Measurements from ENCODE around the gene NMT2. TPM values are rescaled to one million over a fixed set of nuclear protein-coding genes. Genes with fewer than 3 reads are reported as not detected.

The NMT2 gene
- total RNA-seq (47.8 TPM), polyA plus RNA-seq (10 to 100 TPM; 37.1 to 50.3 (median 43.4) TPM)

- Histone ChIP-seq H3K9me3 (ENCODE audit: control insufficient read depth in 2 of 2, low read length in 2 of 2) (no peaks in the 10 kb centered on the region), H3K27ac (ENCODE audit: insufficient read depth, low read length, poor library complexity, severe bottlenecking) (peak within 1 kb of the TSS; percentile 78), H3K36me3 (ENCODE audit: control insufficient read depth, insufficient read depth, low read length) (no peaks in the 10 kb centered on the region), H3K4me1 (ENCODE audit: control insufficient read depth, insufficient read depth, low read length, poor library complexity, severe bottlenecking) (peaks cover 65% of the 10 kb centered on the region), H3K27me3 (ENCODE audit: control insufficient read depth, insufficient read depth, low read length) (no peaks in the 10 kb centered on the region), H3K4me3 (ENCODE audit: low read depth, low read length) (peak within 1 kb of the TSS; percentile 97)
- ATAC-seq (ENCODE audit: low read depth in 2 of 2) = peak; percentile 74 to 76
- DNase-seq = peak in 1 of 3 donors; percentile 84
- Mint-ChIP-seq H3K4me3 (peak within 1 kb of the TSS; percentile 96 to 97 (median 96)), H3K27me3 (peaks cover 4% of the 10 kb centered on the region), H3K4me1 (peaks cover 32 to 78% (median 53%) of the 10 kb centered on the region in 4 donors), H3K36me3 (peaks cover 4% of the 10 kb centered on the region), H3K9me3 (no peaks in the 10 kb centered on the region), H3K27ac (peak within 1 kb of the TSS; percentile 89 to 96 (median 92))
Measured at GRCh38 chr10:15168291-15168785, at the start of gene NMT2. Gene NMT2 (minus strand): TSS chr10:15168693. CDS start chr10:15168612, 81 bp downstream.

GRCh38 chr10:15216700-15217099 is 48.2 kb upstream of the NMT2 start:
- no peaks in the 10 kb centered on the region for H3K4me1 Mint-ChIP-seq
- no peak overlapping the region for H3K4me3 ChIP-seq (ENCODE audit: low read depth, low read length)
- no peaks in the 10 kb centered on the region for H3K9me3 Mint-ChIP-seq
- DNase-seq = no peak
- no peaks in the 10 kb centered on the region for H3K9me3 ChIP-seq (ENCODE audit: control insufficient read depth in 2 of 2, low read length in 2 of 2)
- H3K27me3 Mint-ChIP-seq = peaks cover 4% of the 10 kb centered on the region
- H3K4me3 Mint-ChIP-seq = no peak overlapping the region
- no peaks in the 10 kb centered on the region for H3K4me1 ChIP-seq (ENCODE audit: control insufficient read depth, insufficient read depth, low read length, poor library complexity, severe bottlenecking)
- no peaks in the 10 kb centered on the region for H3K36me3 ChIP-seq (ENCODE audit: control insufficient read depth, insufficient read depth, low read length)
- no peak overlapping the region for H3K27ac ChIP-seq (ENCODE audit: insufficient read depth, low read length, poor library complexity, severe bottlenecking)
- no peaks in the 10 kb centered on the region for H3K27me3 ChIP-seq (ENCODE audit: control insufficient read depth, insufficient read depth, low read length)
- no peak overlapping the region for H3K27ac Mint-ChIP-seq
- peaks cover 5% of the 10 kb centered on the region for H3K36me3 Mint-ChIP-seq
- ATAC-seq (ENCODE audit: low read depth in 2 of 2) = no peak

- Mint-ChIP-seq H3K27ac (peak overlapping the region in 1 of 3 donors; percentile 31), H3K4me1 (peaks cover 7 to 21% (median 17%) of the 10 kb centered on the region in 4 donors), H3K36me3 (peaks cover 5% of the 10 kb centered on the region), H3K4me3 (no peak overlapping the region), H3K9me3 (no peaks in the 10 kb centered on the region), H3K27me3 (peaks cover 4% of the 10 kb centered on the region)
- Histone ChIP-seq H3K27me3 (ENCODE audit: control insufficient read depth, insufficient read depth, low read length) (no peaks in the 10 kb centered on the region), H3K4me3 (ENCODE audit: low read depth, low read length) (no peak overlapping the region), H3K36me3 (ENCODE audit: control insufficient read depth, insufficient read depth, low read length) (no peaks in the 10 kb centered on the region), H3K4me1 (ENCODE audit: control insufficient read depth, insufficient read depth, low read length, poor library complexity, severe bottlenecking) (peaks cover 12% of the 10 kb centered on the region), H3K27ac (ENCODE audit: insufficient read depth, low read length, poor library complexity, severe bottlenecking) (no peak overlapping the region), H3K9me3 (ENCODE audit: control insufficient read depth in 2 of 2, low read length in 2 of 2) (no peaks in the 10 kb centered on the region)
- ATAC-seq (ENCODE audit: low read depth in 2 of 2) (no peak), DNase-seq (no peak)
Measured at GRCh38 chr10:15214237-15214636, 45.7 kb upstream of the NMT2 start.

- H3K9me3 ChIP-seq (ENCODE audit: control insufficient read depth in 2 of 2, low read length in 2 of 2) = no peaks in the 10 kb centered on the region
- no peak for DNase-seq
- H3K27ac Mint-ChIP-seq = no peak overlapping the region
- peaks cover 4% of the 10 kb centered on the region for H3K27me3 Mint-ChIP-seq
- no peak overlapping the region for H3K4me3 ChIP-seq (ENCODE audit: low read depth, low read length)
- H3K4me1 Mint-ChIP-seq = peaks cover 15 to 28% (median 24%) of the 10 kb centered on the region in 4 donors
- H3K36me3 ChIP-seq (ENCODE audit: control insufficient read depth, insufficient read depth, low read length) = no peaks in the 10 kb centered on the region
- no peak overlapping the region for H3K4me3 Mint-ChIP-seq
- peaks cover 5% of the 10 kb centered on the region for H3K36me3 Mint-ChIP-seq
- peaks cover 19% of the 10 kb centered on the region for H3K4me1 ChIP-seq (ENCODE audit: control insufficient read depth, insufficient read depth, low read length, poor library complexity, severe bottlenecking)
- H3K27me3 ChIP-seq (ENCODE audit: control insufficient read depth, insufficient read depth, low read length) = no peaks in the 10 kb centered on the region
- H3K9me3 Mint-ChIP-seq = no peaks in the 10 kb centered on the region
- ATAC-seq (ENCODE audit: low read depth in 2 of 2) = no peak
- H3K27ac ChIP-seq (ENCODE audit: insufficient read depth, low read length, poor library complexity, severe bottlenecking) = no peak overlapping the region
Measured at GRCh38 chr10:15213461-15213861, 45.0 kb upstream of the NMT2 start.

GRCh38 chr10:15211464-15211979 is 43.0 kb upstream of the NMT2 start:
- no peak overlapping the region for H3K4me3 Mint-ChIP-seq
- H3K4me1 ChIP-seq (ENCODE audit: control insufficient read depth, insufficient read depth, low read length, poor library complexity, severe bottlenecking) = peaks cover 38% of the 10 kb centered on the region
- H3K27ac Mint-ChIP-seq = peak overlapping the region in 1 of 3 donors; percentile 100
- no peak overlapping the region for H3K4me3 ChIP-seq (ENCODE audit: low read depth, low read length)
- H3K27me3 ChIP-seq (ENCODE audit: control insufficient read depth, insufficient read depth, low read length) = no peaks in the 10 kb centered on the region
- H3K36me3 ChIP-seq (ENCODE audit: control insufficient read depth, insufficient read depth, low read length) = no peaks in the 10 kb centered on the region
- H3K36me3 Mint-ChIP-seq = peaks cover 5% of the 10 kb centered on the region
- DNase-seq (no peak), ATAC-seq (ENCODE audit: low read depth in 2 of 2) (no peak)
- no peaks in the 10 kb centered on the region for H3K9me3 ChIP-seq (ENCODE audit: control insufficient read depth in 2 of 2, low read length in 2 of 2)
- no peaks in the 10 kb centered on the region for H3K27me3 Mint-ChIP-seq
- peaks cover 19 to 47% (median 40%) of the 10 kb centered on the region in 4 donors for H3K4me1 Mint-ChIP-seq
- H3K9me3 Mint-ChIP-seq = no peaks in the 10 kb centered on the region
- no peak overlapping the region for H3K27ac ChIP-seq (ENCODE audit: insufficient read depth, low read length, poor library complexity, severe bottlenecking)

GRCh38 chr10:15210521-15210920 is 42.0 kb upstream of the NMT2 start:
- Histone ChIP-seq H3K9me3 (ENCODE audit: control insufficient read depth in 2 of 2, low read length in 2 of 2) (no peaks in the 10 kb centered on the region), H3K27ac (ENCODE audit: insufficient read depth, low read length, poor library complexity, severe bottlenecking) (no peak overlapping the region), H3K4me3 (ENCODE audit: low read depth, low read length) (no peak overlapping the region), H3K4me1 (ENCODE audit: control insufficient read depth, insufficient read depth, low read length, poor library complexity, severe bottlenecking) (peaks cover 46% of the 10 kb centered on the region), H3K27me3 (ENCODE audit: control insufficient read depth, insufficient read depth, low read length) (no peaks in the 10 kb centered on the region), H3K36me3 (ENCODE audit: control insufficient read depth, insufficient read depth, low read length) (no peaks in the 10 kb centered on the region)
- H3K4me3 Mint-ChIP-seq = peak overlapping the region in 2 of 4 donors; percentile 63 to 67
- peaks cover 19 to 57% (median 48%) of the 10 kb centered on the region in 4 donors for H3K4me1 Mint-ChIP-seq
- no peaks in the 10 kb centered on the region for H3K9me3 Mint-ChIP-seq
- no peaks in the 10 kb centered on the region for H3K27me3 Mint-ChIP-seq
- DNase-seq = no peak
- ATAC-seq (ENCODE audit: low read depth in 2 of 2) = no peak
- peak overlapping the region in 2 of 3 donors; percentile 84 to 100 for H3K27ac Mint-ChIP-seq
- peaks cover 5% of the 10 kb centered on the region for H3K36me3 Mint-ChIP-seq

- no peaks in the 10 kb centered on the region for H3K27me3 Mint-ChIP-seq
- DNase-seq = peak; percentile 64 to 86 (median 71)
- H3K9me3 Mint-ChIP-seq = no peaks in the 10 kb centered on the region
- peak overlapping the region; percentile 47 to 67 (median 49) for H3K4me3 Mint-ChIP-seq
- peak overlapping the region; percentile 84 to 100 (median 99) for H3K27ac Mint-ChIP-seq
- no peak overlapping the region for H3K27ac ChIP-seq (ENCODE audit: insufficient read depth, low read length, poor library complexity, severe bottlenecking)
- H3K4me1 ChIP-seq (ENCODE audit: control insufficient read depth, insufficient read depth, low read length, poor library complexity, severe bottlenecking) = peaks cover 46% of the 10 kb centered on the region
- H3K36me3 ChIP-seq (ENCODE audit: control insufficient read depth, insufficient read depth, low read length) = no peaks in the 10 kb centered on the region
- peak overlapping the region; percentile 55 for H3K4me3 ChIP-seq (ENCODE audit: low read depth, low read length)
- peaks cover 5% of the 10 kb centered on the region for H3K36me3 Mint-ChIP-seq
- peaks cover 19 to 60% (median 48%) of the 10 kb centered on the region in 4 donors for H3K4me1 Mint-ChIP-seq
- ATAC-seq (ENCODE audit: low read depth in 2 of 2) = peak; percentile 50 to 59
- no peaks in the 10 kb centered on the region for H3K27me3 ChIP-seq (ENCODE audit: control insufficient read depth, insufficient read depth, low read length)
- no peaks in the 10 kb centered on the region for H3K9me3 ChIP-seq (ENCODE audit: control insufficient read depth in 2 of 2, low read length in 2 of 2)
Measured at GRCh38 chr10:15209827-15210509, 41.5 kb upstream of the NMT2 start.

Data from CD4-positive, CD25-positive, alpha-beta regulatory T cell (primary cell).